Measurements from ENCODE around the gene ABCA8. TPM values are rescaled to one million over a fixed set of nuclear protein-coding genes. Genes with fewer than 3 reads are reported as not detected.

The ABCA8 gene
- total and polyA plus RNA-seq, 2 of the 8 experiments (the other 6 are each of a cell fraction or from before 2014, with no cell fraction given), result not detected

GRCh38 chr17:68830313-68830712 lies 124.9 kb downstream of the ABCA8 start:
- no peak overlapping the region for H3K23ac ChIP-seq (ENCODE audit: insufficient read length)
- no peaks in the 10 kb centered on the region for H3K36me3 ChIP-seq (ENCODE audit: control insufficient read depth in 2 of 4, insufficient read depth in 4 of 4, low read length in 3 of 4)
- no peak overlapping the region for H3K14ac ChIP-seq (ENCODE audit: insufficient read length)
- H3K4me3 ChIP-seq (ENCODE audit: extremely low read depth in 1 of 4, insufficient read depth in 2 of 4, low read depth in 3 of 4, low read length in 4 of 4), result no peak overlapping the region
- DNase-seq (ENCODE audit: low read depth in 1 of 2, low spot score in 2 of 2) (no peak), FAIRE-seq (no peak)
- H2BK15ac ChIP-seq (ENCODE audit: low read length), result no peak overlapping the region
- H4K91ac ChIP-seq (replicated peaks; ENCODE audit: insufficient read length, low read length), result no peak overlapping the region
- H2AK5ac ChIP-seq (ENCODE audit: low read depth, low read length), result no peak overlapping the region
- H3K18ac ChIP-seq (ENCODE audit: extremely low read depth, low read length), result no peak overlapping the region
- H3K4ac ChIP-seq (replicated peaks; ENCODE audit: insufficient read length, low read depth, low read length), result no peak overlapping the region
- no peak overlapping the region for H2BK12ac ChIP-seq (ENCODE audit: low read depth, low read length)
- no peak overlapping the region for H2BK20ac ChIP-seq (ENCODE audit: low read length)
- no peaks in the 10 kb centered on the region for H4K20me1 ChIP-seq (replicated peaks in 1 of 2; ENCODE audit: control insufficient read depth in 1 of 2, insufficient read depth in 2 of 2, low read length in 2 of 2)
- no peak overlapping the region for H3K27ac ChIP-seq (ENCODE audit: low read depth, low read length)
- H4K8ac ChIP-seq (ENCODE audit: extremely low read depth, insufficient read depth, low read length), result no peak overlapping the region
- H2BK120ac ChIP-seq (replicated peaks; ENCODE audit: low read depth, low read length), result no peak overlapping the region
- H3K9me3 ChIP-seq (ENCODE audit: insufficient read depth in 2 of 2, low read depth in 1 of 2, low read length in 1 of 2), result no peaks in the 10 kb centered on the region
- WGBS, 2 experiments (ENCODE audit: extremely low coverage in 1 of 2, insufficient coverage in 1 of 2, insufficient read length in 1 of 2, insufficient replicate concordance in 2 of 2, low coverage in 1 of 2, low lambda C conversion rate in 2 of 2, missing lambda C conversion rate in 1 of 2), result 90% methylated on average over 2 of the region's 2 CpGs; no CpG with 5 or more reads in 1 of the 2 experiments
- POLR2A ChIA-PET (ENCODE audit: partially characterized antibody), result no interaction called here
- H3K23me2 ChIP-seq (ENCODE audit: low read depth, low read length), result no peaks in the 10 kb centered on the region
- H3K4me1 ChIP-seq (replicated peaks in 1 of 4; ENCODE audit: control insufficient read depth in 3 of 4, insufficient read depth in 4 of 4, low read length in 3 of 4), result no peaks in the 10 kb centered on the region
- no peak overlapping the region for H3K56ac ChIP-seq (replicated peaks; ENCODE audit: insufficient read length, low read depth, low read length)
- H4K5ac ChIP-seq (ENCODE audit: insufficient read length, low read depth, low read length), result no peak overlapping the region
- H3K79me1 ChIP-seq (ENCODE audit: low read depth, low read length), result no peaks in the 10 kb centered on the region
- H3K79me2 ChIP-seq (ENCODE audit: control insufficient read depth in 1 of 2, insufficient read depth in 2 of 2, low read length in 2 of 2), result no peaks in the 10 kb centered on the region
- CTCF ChIA-PET (ENCODE audit: partially characterized antibody), result interaction anchor here (1.2 kb wide), 1 partner anchor 38 kb away, joined by 3 read pairs; no protein-coding TSS in a partner anchor
- no peak overlapping the region for H3K9ac ChIP-seq (replicated peaks in 1 of 4; ENCODE audit: extremely low read depth in 1 of 4, low read depth in 3 of 4, low read length in 3 of 4)
- H2AFZ ChIP-seq (ENCODE audit: low read length), result no peak overlapping the region
- H2BK5ac ChIP-seq (ENCODE audit: low read depth, low read length), result no peak overlapping the region
- H3K4me2 ChIP-seq (ENCODE audit: insufficient read depth in 1 of 2, low read depth in 2 of 2, low read length in 2 of 2), result no peak overlapping the region
- no peaks in the 10 kb centered on the region for H3K27me3 ChIP-seq (replicated peaks in 1 of 4; ENCODE audit: control insufficient read depth in 3 of 4, extremely low read depth in 1 of 4, insufficient read depth in 3 of 4, low read length in 3 of 4)
- TF ChIP-seq FOSL1 (IDR thresholded peaks at IDR 0.05; ENCODE audit: insufficient read depth, low read depth, low read length) (no peak), KDM5A (IDR thresholded peaks at IDR 0.05; ENCODE audit: low read length) (no peak), CBX8 (IDR thresholded peaks at IDR 0.05; ENCODE audit: borderline replicate concordance, low read depth, low read length) (no peak), SIRT6 (IDR thresholded peaks at IDR 0.05; ENCODE audit: low read length) (no peak), SIX5 (IDR thresholded peaks at IDR 0.05; ENCODE audit: low read depth, low read length) (no peak), RAD21 (IDR thresholded peaks at IDR 0.05 in 1 of 2, conservative IDR thresholded peaks at IDR 0.05 in 1 of 2; ENCODE audit: low read depth in 2 of 2, low read length in 2 of 2) (no peak), RBBP5 (IDR thresholded peaks at IDR 0.05; ENCODE audit: borderline replicate concordance, low read depth, low read length) (no peak), ASH2L (IDR thresholded peaks at IDR 0.05; ENCODE audit: low read length) (no peak), MAFK (IDR thresholded peaks at IDR 0.05; ENCODE audit: low read depth, low read length) (no peak), HDAC2 (IDR thresholded peaks at IDR 0.05; ENCODE audit: borderline replicate concordance in 1 of 2, low read depth in 2 of 2, low read length in 2 of 2) (no peak), TEAD4 (IDR thresholded peaks at IDR 0.05; ENCODE audit: low read depth, low read length) (no peak), PHF8 (conservative IDR thresholded peaks at IDR 0.05; ENCODE audit: low read depth, low read length) (no peak), YY1 (IDR thresholded peaks at IDR 0.05; ENCODE audit: low read depth, low read length) (no peak), CTBP2 (IDR thresholded peaks at IDR 0.05; ENCODE audit: borderline replicate concordance, insufficient read depth, insufficient read length, low read length) (no peak), NANOG (IDR thresholded peaks at IDR 0.05; ENCODE audit: insufficient read depth, low read depth, low read length, poor library complexity, severe bottlenecking) (no peak)
